GM19455 (cell line): Measurements from ENCODE around the gene TAF1C.
"Not testable (repeated sequence)": the region's sequence is repeated elsewhere in the genome, so short reads cannot be mapped to it uniquely, and the experiment has no call there.

Experiments used
- ATAC-seq: cut with Tn5 transposase; IDR thresholded peaks from one replicate; pipeline ENCODE4 v1.9.1; 2021; ENCODE audit not compliant: unreplicated experiment

Gene TAF1C

GRCh38 chr16:84212631-84213030 is 25.8 kb upstream of the TAF1C start:
- ATAC-seq: no peak

GRCh38 chr16:84212154-84212553 is 25.3 kb upstream of the TAF1C start:
- no peak for ATAC-seq

- ATAC-seq: no peak
These were observed 23.1 kb upstream of the TAF1C start for GRCh38 chr16:84209989-84210388.

- no peak for ATAC-seq
These were observed 21.0 kb upstream of the TAF1C start for GRCh38 chr16:84207879-84208278.

- no peak for ATAC-seq
These were observed 20.4 kb upstream of the TAF1C start for GRCh38 chr16:84207251-84207650.

DNA sequence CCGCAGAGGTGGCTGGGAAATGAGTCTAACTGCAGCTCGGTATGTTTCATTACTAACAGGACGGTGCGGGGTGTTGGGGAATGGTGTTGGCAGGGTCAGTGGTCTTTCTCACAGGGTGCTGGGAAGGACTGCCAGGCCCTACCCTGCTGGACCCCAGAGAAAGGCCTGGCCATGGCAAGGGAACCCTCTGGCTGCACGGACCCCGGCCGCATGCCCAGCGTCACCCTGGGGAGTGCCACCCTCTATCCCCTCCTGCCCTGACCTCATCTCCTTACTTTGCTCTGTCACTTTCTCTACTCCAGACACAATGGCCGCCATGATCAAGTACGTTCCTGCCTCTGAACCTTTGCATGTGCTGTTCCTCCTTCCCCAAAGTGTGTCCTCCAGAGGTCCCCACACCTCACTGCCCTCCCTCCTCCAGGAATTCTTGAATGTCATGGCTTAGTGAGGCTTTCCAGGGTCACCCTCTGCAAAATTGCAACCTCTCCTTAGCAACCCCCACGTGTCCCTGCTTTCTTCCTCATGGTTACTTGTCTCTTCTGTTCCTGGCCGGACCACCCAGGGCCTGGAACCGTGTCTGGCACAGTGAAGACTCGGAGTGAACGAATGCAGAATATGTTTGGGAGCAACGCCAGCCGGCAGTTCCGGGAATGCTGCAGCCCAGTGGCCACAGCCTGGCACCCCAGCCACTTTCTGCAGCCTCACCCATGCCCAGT is 19.3 kb upstream of the TAF1C start:
- no peak for ATAC-seq

- not testable (repeated sequence) for ATAC-seq
These were observed 18.3 kb upstream of the TAF1C start for GRCh38 chr16:84205123-84205522.

DNA sequence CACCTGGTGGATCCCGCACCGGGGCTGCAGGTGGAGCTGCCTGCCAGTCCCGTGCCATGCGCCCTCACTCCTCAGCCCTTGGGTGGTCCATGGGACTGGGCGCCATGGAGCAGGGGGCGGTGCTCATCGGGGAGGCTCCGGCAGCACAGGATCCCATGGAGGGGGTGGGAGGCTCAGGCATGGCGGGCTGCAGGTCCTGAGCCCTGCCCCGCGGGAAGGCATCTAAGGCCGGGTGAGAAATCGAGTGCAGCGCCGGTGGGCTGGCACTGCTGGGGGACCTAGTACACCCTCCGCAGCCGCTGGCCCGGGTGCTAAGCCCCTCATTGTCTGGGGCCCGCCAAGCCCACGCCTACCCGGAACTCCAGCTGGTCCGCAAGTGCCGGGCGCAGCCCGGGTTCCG is 17.7 kb upstream of the TAF1C start:
- not testable (repeated sequence) for ATAC-seq

DNA sequence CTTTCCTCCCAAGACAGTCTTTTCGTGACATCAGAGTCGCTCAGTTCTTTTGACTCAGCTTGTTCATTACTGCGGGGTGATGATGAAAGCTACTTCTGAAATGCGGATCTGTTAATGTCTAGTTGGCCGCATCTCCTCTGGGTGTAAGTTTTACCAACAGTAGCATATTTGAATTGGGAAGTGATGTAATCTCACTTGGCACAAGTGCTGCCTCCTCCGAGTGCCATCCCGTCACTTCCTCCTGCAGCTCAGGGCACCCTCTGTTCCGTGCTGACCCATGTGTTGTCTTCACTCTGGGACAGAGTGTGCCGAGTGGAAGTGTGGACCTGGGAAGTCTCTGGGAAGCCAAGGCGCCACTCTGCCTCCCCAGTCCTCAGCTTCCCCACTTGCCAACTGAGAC is 13.0 kb upstream of the TAF1C start:
- no peak for ATAC-seq

DNA sequence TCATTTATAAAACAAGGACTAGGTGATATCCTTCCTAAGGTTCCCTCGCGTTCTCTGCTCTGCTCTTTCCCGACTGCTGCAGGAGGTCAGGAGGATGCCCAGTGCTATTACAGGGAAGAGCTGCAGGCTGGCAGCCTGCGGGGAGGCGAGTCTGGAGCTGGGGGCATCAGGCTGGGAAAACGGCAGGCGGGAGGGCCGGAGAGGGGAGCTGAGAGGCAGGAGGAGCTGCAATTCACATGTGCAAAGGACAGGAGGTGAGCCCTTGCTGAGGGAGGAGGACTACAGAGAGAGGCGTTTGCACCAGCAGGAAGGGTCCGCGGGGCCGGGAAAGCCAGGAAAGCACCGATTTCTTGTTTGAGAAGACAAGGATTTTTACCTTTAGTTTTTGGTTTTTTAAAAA is 12.2 kb upstream of the TAF1C start:
- ATAC-seq: no peak

- ATAC-seq: no peak
These were observed 11.5 kb upstream of the TAF1C start for GRCh38 chr16:84198401-84198800.

GRCh38 chr16:84197466-84198128 is 10.7 kb upstream of the TAF1C start:
- ATAC-seq: no peak

DNA sequence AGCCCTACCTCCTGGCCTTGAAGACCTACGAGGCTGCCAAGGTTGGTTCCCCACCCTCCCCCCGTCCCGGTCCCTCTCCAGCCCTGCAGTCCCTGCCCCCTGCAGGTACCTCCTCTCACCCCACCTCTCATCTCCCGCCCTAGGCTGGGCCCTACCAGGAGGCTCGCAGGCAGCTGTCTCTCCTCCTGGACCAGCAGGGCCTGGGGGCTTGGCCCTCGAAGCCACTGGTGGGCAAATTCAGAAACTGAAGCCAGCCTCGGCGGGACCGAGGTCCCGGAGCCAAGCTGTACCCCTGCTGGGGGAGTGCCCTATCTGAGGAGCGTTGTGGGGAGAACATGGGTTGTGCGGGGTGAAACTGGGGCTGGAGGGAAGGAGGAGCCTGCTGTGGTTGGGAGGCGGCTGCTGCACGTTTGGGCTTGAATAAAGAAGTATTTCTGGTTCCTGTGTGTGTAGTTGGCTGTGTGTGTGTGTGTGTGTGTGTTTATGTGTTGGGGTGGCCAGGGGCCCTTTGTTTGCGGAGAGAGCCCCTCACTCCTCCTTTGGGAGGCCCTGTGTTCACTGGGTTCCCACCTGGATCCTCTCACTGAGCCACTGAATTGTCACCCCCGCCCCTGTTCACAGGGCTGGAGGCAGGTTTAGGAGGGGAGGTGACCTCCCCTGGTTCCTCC is 10.0 kb upstream of the TAF1C start:
- ATAC-seq: no peak

DNA sequence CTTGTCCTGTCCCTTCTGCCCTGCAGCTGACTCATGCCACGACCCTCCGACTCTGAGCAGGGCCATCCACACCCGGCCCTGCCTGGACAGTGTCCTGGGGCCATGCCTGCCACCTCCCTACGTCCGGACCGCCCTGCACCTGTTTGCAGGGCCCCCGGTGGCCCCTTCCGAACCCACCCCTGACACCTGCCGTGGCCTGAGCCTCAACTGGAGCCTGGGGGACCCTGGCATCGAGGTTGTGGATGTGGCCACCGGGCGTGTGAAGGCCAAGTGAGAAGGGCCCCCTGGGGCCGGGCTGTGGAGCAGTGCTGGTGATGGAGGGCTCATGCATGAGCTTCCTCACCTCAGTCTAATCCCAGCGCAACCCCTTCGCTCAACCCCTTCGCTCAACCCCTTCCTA is 9.2 kb upstream of the TAF1C start:
- no peak for ATAC-seq

DNA sequence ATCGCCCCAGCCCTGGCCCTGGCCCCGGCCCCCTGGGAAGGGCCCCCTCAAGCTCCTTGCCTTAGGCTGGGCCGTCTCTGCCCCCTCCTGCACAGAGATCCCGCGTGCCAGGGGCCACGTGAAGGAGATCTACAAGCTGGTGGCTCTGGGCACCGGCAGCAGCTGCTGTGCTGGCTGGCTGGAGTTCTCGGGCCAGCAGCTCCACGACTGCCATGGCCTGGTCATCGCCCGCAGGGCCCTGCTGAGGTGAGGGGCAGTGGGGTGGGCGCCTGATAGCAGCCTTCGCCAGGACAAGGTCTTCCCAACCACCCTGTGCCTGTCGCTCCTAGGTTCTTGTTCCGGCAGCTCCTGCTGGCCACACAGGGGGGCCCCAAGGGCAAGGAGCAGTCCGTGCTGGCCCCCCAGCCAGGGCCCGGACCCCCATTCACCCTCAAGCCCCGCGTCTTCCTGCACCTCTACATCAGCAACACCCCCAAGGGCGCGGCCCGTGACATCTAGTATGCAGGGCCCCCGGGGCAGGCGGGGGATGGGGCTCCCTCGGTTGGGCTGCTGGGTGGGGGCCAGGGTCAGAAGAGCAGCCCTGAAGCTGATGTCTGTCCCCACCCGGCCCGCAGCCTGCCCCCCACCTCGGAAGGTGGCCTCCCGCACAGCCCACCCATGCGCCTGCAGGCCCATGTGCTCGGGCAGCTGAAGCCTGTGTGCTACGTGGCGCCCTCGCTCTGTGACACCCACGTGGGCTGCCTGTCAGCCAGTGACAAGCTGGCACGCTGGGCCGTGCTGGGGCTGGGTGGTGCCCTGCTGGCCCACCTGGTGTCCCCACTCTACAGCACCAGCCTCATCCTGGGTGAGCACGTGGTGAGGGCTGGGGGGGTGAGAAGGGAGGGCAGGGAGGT is 8.6 kb upstream of the TAF1C start:
- ATAC-seq: no peak

DNA sequence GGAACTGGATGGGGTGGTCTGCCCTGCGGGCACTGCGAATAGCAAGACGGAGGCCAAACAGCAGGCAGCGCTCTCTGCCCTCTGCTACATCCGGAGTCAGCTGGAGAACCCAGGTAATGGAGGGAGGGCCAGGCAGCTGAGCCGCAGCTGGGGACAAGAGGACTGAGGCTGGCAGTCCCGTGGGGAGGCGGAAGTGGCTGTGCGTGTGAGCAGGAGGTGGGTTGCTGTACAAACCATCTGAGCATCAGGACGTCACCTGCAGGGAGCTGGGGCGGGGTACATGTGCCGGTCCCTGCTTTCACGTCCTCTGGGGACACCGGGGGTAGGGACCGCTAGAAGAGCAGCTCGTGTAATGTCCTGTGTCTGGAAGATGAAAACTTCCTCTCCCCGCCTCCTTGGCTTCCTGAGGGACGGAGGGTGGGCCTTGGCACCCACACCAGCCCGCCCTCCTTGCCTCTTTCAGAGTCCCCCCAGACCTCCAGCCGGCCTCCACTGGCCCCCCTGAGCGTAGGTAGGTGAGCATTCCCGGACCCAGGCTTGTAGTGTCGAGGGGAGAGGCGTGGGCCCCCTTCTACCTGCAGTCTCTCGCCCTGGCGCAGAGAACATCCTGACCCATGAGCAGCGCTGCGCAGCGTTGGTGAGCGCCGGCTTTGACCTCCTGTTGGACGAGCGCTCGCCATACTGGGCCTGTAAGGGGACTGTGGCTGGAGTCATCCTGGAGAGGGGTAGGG is 7.8 kb upstream of the TAF1C start:
- no peak for ATAC-seq

- no peak for ATAC-seq
These were observed 7.2 kb upstream of the TAF1C start for GRCh38 chr16:84194018-84194417.

DNA sequence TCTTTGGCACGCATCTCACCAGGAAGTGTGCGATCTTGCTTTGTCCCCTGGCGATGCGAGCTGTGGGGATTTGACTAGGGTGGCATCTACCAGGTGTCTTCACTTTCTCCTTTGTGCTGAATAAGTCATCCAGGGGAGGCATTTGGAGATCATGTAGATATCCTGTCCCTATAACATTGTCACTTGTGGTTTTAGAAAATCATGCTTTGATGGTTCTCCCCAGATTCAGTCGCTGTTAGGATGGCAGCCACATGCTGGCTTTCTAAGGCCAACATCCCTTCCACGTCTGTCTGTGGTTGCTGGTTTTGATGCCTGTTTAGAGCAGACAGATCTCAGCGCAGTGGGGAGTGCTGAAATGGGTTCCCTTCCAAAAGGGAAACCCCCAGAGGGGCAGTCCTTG is 6.6 kb upstream of the TAF1C start:
- no peak for ATAC-seq

DNA sequence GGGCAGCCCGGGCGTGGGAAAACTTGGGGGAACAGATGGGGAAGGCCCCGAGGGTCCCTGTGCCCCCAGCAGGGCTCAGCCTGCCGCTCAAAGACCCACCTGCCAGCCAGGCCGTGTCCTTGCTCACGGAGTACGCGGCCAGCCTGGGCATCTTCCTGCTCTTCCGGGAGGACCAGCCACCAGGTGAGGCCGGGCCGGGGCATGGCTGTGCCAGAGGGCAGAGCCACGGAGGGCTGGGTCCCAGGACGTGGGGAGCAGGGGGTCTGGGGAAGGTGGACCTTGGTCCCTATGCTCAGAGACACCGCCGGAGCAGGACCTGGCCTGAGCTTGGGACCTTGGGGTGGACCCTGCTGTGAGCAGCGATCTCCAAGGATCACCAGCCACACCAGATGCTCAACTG is 4.6 kb upstream of the TAF1C start:
- ATAC-seq: no peak

DNA sequence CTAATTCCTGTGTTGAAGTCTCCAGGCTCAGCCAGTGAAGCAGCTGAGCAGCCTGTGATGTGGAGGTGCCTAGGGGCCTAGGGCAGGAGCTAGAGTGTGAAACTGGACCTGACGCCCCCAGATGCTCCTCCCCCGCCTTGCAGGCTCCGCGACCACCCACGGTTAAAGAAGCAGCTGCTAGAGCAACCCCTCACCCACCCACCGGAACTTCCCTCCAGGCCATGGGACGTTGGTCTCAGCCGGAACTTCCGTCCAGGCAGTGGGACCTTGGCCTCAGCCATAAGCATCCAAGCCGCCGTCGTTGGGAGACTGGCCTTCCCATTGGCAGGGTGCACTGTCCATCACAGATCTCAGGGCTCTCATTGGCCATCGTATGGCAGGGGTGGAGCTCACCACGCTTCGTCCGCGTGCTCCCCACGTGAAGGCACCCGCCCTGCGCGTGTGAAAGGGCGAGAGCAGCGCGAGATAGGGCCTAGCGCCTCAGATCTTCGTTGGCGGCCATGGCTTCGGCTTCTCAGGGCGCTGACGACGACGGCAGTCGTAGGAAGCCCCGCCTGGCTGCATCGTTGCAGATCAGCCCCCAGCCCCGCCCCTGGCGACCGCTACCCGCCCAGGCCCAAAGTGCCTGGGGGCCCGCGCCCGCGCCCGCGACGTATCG is 4.0 kb upstream of the TAF1C start, which contains the start of gene ADAD2:
TSS of gene ADAD2 (plus strand) at position 427 of the 658 bp plus-strand sequence. CDS start at position 501, 74 bp downstream.
- no peak for ATAC-seq
